ENCODE measurements around the gene ABRAXAS1. TPM values are rescaled to one million over a fixed set of nuclear protein-coding genes. Genes with fewer than 3 reads are reported as not detected.

ABRAXAS1 gene
- total RNA-seq, 1 donor from 2014 or later, result 18.8 TPM

Other genes starting within 250 kb of the ABRAXAS1 start
- 11.0 TPM for gene COQ2, start 200.3 kb downstream of the ABRAXAS1 start, total RNA-seq
- 1.0 TPM for gene HPSE, start 150.3 kb downstream of the ABRAXAS1 start, total RNA-seq
- 18.3 TPM for gene HELQ, start 29.3 kb downstream of the ABRAXAS1 start, total RNA-seq
- gene MRPS18C, start 29.0 kb downstream of the ABRAXAS1 start, total RNA-seq, result 23.5 TPM
- 32.4 TPM for gene GPAT3, start 51.0 kb upstream of the ABRAXAS1 start, total RNA-seq

All from skeletal muscle tissue (tissue), 1 donor.